Ectodermal cell (in vitro differentiated cells): ENCODE data around the gene SREBF1.

Experiments
- H3K27ac ChIP-seq: 2 replicates; pipeline ENCODE4 v1.7.0; 2013; ENCODE audit warnings: mild to moderate bottlenecking, low read depth, low read length; ENCODE audit not compliant: insufficient read depth, poor library complexity, severe bottlenecking
- H3K27me3 ChIP-seq: 2 replicates; pipeline ENCODE4 v1.7.0; 2013; ENCODE audit warnings: mild to moderate bottlenecking, low read length; ENCODE audit not compliant: insufficient read depth, control insufficient read depth, poor library complexity, severe bottlenecking
- H3K36me3 ChIP-seq: one replicate; pipeline ENCODE4 v1.7.0; 2013; ENCODE audit warnings: low read length; ENCODE audit not compliant: control insufficient read depth, insufficient read depth
- H3K4me1 ChIP-seq: one replicate; pipeline ENCODE4 v1.7.0; 2013; ENCODE audit warnings: low read length; ENCODE audit not compliant: control insufficient read depth, insufficient read depth
- H3K4me3 ChIP-seq: 2 replicates; pipeline ENCODE4 v1.7.0; 2013; ENCODE audit warnings: low read depth, low read length, control low read depth; ENCODE audit not compliant: insufficient read depth
- H3K9me3 ChIP-seq: 2 replicates; pipeline ENCODE4 v1.7.0; 2013; ENCODE audit warnings: mild to moderate bottlenecking, low read length, moderate library complexity; ENCODE audit not compliant: control insufficient read depth
- WGBS, 2 experiments: methylation state at CpG; one replicate each; pipeline ENCODE4 v1.1.7; 2013; ENCODE audit warnings: missing lambda C conversion rate in 2 of 2; 5-methylcytosine and 5-hydroxymethylcytosine counted together

SREBF1 gene

DNA sequence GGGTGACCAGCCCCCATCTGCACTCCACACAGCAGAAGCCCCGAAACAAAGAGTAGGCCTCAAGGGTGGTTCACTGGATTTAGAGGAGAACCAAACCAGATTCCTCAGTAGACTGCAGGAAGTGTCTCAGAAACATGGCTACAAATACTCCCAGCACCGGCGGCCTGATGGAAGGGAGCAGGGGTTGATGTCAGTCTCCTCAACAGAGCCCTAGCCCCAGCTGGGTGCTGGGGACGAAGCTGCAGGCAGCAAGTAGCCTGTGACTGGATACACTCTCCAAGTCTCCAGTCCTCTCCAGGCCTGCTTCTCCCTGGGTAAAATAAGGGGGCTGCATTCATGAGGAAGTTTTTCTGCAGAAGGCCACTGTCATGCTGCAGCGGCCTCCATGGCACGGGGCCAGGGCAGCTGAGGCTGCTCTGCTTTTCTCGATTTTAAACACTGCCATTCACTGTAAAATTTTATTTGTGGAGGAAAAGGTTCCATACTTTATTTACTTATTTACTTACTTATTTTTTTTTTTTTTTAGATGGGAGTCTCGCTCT, 36.7 kb upstream of the SREBF1 start:
- no peak overlapping the region for H3K27ac ChIP-seq
- H3K9me3 ChIP-seq, result no peaks in the 10 kb centered on the region
- H3K27me3 ChIP-seq, result no peaks in the 10 kb centered on the region
- no peak overlapping the region for H3K4me3 ChIP-seq
- 86 to 94% methylated on average over 7 to 8 of the region's 8 CpGs for WGBS, 2 experiments
- H3K36me3 ChIP-seq, result no peaks in the 10 kb centered on the region
- H3K4me1 ChIP-seq, result peaks cover 35% of the 10 kb centered on the region

DNA sequence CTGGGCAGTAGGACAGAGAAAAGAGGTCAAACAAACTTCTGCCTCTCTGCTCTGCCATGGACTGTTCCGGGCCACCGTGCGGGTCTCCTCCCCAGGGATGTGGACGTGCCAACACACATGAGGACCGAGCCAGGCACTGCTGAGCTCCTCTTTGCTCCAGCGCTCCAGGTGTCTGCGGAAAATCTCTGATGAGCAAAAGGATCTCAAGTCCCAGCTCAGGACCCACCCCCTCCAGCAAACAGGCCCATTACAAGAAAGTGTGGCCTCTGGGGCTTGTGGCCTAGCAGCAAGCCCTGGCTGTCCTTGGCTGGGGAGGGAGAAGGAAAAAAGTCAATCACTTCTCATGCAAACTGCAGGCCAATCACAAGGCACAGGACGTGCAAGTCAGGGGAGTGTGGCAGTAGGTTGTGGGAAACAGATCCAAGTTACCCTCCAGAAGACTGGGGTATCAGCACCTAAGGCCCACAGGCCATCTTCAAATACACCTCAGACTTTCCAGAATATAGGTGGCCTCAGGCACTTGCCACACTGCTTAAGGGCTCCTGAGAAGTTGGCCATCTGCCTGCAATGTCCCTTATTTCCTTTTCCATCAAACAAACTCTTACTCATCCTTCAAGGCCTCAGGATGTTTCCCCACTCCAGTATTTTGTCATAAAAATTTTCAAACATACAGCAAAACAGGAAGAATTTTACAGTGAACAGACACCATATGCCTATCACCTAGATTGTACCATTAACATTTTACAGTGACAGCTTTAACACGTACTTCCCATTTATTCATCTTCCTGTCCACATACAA, 36.0 kb upstream of the SREBF1 start:
- no peak overlapping the region for H3K27ac ChIP-seq
- no peaks in the 10 kb centered on the region for H3K36me3 ChIP-seq
- H3K4me1 ChIP-seq, result peaks cover 34% of the 10 kb centered on the region
- 88 to 90% methylated on average over 9 of the region's 9 CpGs for WGBS, 2 experiments
- no peaks in the 10 kb centered on the region for H3K27me3 ChIP-seq
- no peak overlapping the region for H3K4me3 ChIP-seq
- no peaks in the 10 kb centered on the region for H3K9me3 ChIP-seq

DNA sequence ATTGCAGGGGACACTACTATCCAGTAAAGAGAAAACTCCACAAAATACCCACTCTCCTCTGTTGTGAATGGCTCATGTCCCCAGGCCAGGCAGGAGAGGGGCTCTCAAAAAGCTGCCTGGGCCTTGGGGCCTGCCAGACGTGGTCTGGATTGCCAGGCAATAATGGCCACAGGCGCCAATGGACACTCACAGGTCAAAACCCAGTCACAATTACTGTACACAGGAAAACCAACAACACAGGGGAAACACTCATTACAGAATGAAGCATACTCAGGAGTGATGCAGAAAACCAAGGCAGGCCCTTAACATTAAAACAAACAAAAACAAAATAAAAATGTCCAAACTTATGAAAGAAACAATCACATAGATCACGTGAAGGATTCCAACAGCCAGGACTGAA, 35.1 kb upstream of the SREBF1 start:
- Histone ChIP-seq H3K36me3 (no peaks in the 10 kb centered on the region), H3K9me3 (no peaks in the 10 kb centered on the region), H3K4me1 (peaks cover 25% of the 10 kb centered on the region), H3K4me3 (no peak overlapping the region), H3K27me3 (no peaks in the 10 kb centered on the region), H3K27ac (no peak overlapping the region)
- 94 to 96% methylated on average over 2 of the region's 3 CpGs for WGBS, 2 experiments

DNA sequence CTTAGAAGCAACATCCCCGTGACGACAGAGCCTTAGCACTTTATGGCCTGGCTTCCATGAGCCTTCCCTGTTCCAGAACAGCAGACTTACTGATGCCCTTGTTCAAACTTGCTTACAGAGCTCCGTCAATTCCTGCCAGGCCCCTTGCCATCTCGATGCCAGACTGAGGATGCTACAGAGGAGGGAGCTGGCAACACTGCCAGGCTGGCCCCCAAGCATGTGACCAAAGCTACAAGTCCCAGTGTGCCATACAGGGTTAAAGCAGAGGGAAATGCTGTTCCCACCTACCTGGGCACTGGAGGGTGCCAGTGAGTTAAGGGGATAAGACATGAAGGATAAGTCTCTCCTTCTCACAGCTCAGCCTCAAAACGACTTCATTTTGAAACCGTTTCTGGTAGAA, 33.5 kb upstream of the SREBF1 start:
- no peak overlapping the region for H3K4me3 ChIP-seq
- H3K27me3 ChIP-seq, result no peaks in the 10 kb centered on the region
- peaks cover 19% of the 10 kb centered on the region for H3K4me1 ChIP-seq
- H3K36me3 ChIP-seq, result no peaks in the 10 kb centered on the region
- no peak overlapping the region for H3K27ac ChIP-seq
- WGBS, 2 experiments, result 79 to 80% methylated on average over 6 of the region's 6 CpGs
- no peaks in the 10 kb centered on the region for H3K9me3 ChIP-seq

DNA sequence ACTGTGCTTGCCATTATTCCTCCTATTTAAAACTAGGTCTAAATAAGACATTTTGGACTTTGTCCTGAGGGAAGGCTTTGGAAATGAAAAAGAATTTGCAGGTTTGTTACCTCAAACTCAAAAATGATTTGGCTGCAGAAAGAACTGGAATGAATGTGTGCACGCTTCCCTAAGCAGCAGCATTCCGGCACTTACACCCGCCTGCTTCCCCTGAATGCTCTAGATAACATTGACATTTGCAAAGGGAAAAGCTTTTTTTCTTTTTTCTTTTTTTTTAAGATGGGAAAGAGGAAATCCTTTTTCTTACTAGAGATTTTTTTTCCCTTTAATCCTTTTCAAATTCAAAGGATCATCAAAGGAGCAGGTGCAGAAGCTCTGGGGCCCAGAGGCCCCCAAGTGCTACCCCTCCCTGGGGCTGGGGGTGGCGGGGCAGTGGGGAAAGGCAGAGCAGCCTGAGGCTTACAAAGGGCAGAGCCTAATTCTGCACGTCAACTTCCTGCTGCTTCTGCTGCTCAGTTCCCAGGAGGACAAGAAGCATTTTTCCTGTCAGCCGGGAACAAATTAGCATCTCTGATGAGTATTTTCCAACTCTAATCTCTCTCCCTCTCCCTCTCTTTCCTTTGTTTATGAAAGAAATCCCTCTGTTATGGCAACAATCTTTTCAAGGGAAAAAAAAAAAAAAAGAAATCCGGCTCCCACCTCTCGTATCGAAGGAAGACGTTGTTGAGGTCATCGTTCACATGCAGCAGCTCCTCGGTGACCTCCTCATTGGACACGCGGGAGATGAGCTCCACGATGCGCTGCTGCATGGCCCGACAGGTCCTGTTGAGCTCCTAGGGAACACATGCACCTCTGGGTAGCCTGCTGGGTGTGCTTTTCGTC, 32.1 kb upstream of the SREBF1 start:
- Histone ChIP-seq H3K27me3 (no peaks in the 10 kb centered on the region), H3K9me3 (no peaks in the 10 kb centered on the region), H3K4me1 (peaks cover 19% of the 10 kb centered on the region), H3K27ac (peak overlapping the region; percentile 62), H3K4me3 (no peak overlapping the region), H3K36me3 (no peaks in the 10 kb centered on the region)
- 4 to 6% methylated on average over 18 of the region's 18 CpGs for WGBS, 2 experiments

DNA sequence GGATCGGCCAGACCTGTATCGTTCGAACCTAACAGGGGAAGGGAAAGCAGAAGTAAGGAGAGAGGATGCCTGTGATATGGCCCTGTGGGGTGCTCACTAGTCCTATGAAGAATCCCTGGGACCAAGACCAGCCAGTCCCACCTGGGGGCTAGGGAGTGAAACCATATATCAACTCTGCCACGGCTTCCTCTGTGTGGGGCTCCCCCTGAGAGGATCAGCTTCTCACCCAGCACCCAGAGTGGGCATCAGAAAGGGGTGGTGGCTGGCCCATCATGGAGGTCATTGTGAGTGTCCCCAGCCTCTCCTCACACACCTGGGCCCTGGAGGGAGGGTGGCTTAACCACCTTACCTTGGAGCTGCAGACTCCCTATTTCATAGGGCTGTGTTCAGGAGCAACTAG, 30.1 kb upstream of the SREBF1 start:
- Histone ChIP-seq H3K36me3 (no peaks in the 10 kb centered on the region), H3K27ac (no peak overlapping the region), H3K27me3 (no peaks in the 10 kb centered on the region)

DNA sequence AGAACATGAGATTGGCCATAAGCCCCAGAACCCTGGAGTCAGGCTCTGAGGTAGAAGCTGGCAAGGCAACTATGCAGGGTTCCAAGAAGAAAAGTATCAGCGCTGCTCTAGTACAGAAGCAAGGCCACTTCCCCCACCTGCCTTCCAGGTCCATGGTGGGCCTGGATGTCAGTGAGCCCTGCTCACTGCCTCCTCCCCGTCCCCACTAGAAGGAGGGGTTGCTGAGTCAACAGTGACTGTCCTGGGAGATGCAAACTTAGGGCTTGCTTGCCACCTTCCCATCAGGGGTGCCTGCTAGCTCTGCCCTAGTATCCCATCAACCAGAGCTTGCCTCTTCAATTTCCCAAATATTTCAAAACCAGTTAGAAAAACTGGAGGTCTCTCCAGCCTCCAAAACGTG, 29.6 kb upstream of the SREBF1 start:
- Histone ChIP-seq H3K27me3 (no peaks in the 10 kb centered on the region), H3K4me3 (no peak overlapping the region), H3K9me3 (no peaks in the 10 kb centered on the region), H3K27ac (no peak overlapping the region), H3K36me3 (no peaks in the 10 kb centered on the region), H3K4me1 (peaks cover 19% of the 10 kb centered on the region)
- 83 to 86% methylated on average over 3 of the region's 3 CpGs for WGBS, 2 experiments

More for the DNA sequence above, 30.1 kb upstream of the SREBF1 start:
- H3K4me3 ChIP-seq, result no peak overlapping the region
- 96% methylated on average over 4 of the region's 4 CpGs for WGBS, 2 experiments
- no peaks in the 10 kb centered on the region for H3K9me3 ChIP-seq
- H3K4me1 ChIP-seq, result peaks cover 19% of the 10 kb centered on the region

DNA sequence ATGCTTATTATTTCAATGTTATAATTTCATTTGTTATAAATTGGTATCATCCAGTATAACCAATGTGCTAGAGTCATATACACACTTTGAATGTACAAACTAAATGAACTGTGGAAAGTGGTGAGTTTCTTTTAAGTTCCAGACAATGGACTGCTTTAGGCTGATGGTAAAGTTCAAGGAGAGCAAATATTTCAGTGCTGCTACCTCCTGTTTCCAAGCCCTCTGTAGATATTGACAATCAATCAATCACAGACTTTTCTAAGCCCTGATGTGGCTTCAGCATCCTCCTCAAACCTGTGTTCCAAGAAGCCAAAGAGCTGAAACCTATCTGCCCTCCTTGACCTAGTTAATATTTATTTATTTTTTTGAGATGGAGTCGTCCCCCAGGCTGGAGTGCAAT, 28.2 kb upstream of the SREBF1 start:
- 91 to 94% methylated on average over 1 of the region's 1 CpG for WGBS, 2 experiments
- Histone ChIP-seq H3K4me3 (no peak overlapping the region), H3K4me1 (peaks cover 19% of the 10 kb centered on the region), H3K27ac (no peak overlapping the region), H3K36me3 (no peaks in the 10 kb centered on the region), H3K27me3 (no peaks in the 10 kb centered on the region), H3K9me3 (no peaks in the 10 kb centered on the region)

DNA sequence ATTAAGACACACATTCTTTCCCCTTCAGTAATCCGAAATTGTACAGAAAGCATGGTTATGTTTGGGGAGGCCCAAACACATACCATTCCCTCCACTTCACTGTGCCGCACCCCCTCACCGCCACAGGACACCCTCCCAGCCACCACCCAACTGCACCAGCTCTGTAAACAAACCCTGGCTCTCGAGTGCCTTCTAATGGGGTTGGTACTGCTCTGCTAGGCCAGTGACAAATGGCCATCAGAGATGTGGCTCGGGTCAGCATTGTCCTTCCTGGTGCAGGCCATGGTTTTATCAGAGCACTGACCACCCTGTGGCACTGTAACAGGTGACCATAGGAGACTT, 24.0 kb upstream of the SREBF1 start:
- Histone ChIP-seq H3K27ac (no peak overlapping the region), H3K4me3 (no peak overlapping the region), H3K36me3 (no peaks in the 10 kb centered on the region), H3K4me1 (peaks cover 2% of the 10 kb centered on the region), H3K9me3 (no peaks in the 10 kb centered on the region), H3K27me3 (no peaks in the 10 kb centered on the region)
- WGBS, 2 experiments, result 84 to 87% methylated on average over 5 of the region's 5 CpGs
